T-cell (primary cell): ENCODE results near the gene DDIAS. TPM values are rescaled to one million over a fixed set of nuclear protein-coding genes. Genes with fewer than 3 reads are reported as not detected.

Source experiments
- ATAC-seq, 4 experiments: fragments of 200-7000 bp in 3 of 4; fragments of 150-1000 bp in 1 of 4; cut with Tn5 transposase; replicated peaks in 1 of 4; 1 replicate in 3 of 4; 2 replicates in 1 of 4; pipeline ENCODE4 v1.10.0; 2021; ENCODE audit warnings: moderate library complexity in 3 of 4, mild to moderate bottlenecking in 2 of 4, moderate number of reproducible peaks in 1 of 4
- CTCF ChIA-PET, 2 donors: fragments of 300-600 bp; sonication (Branson Sonifier 250); formaldehyde crosslinking; loops; one replicate each; lab custom pipeline; 2022; ENCODE audit warnings: antibody characterized with exemption in 2 of 2; lab: Charles Lee
- POLR2A ChIA-PET, 2 donors: fragments of 300-600 bp; sonication (Branson Sonifier 250); formaldehyde crosslinking; loops; one replicate each; lab custom pipeline; 2022; ENCODE audit warnings: antibody characterized with exemption in 2 of 2; lab: Charles Lee
- DNase-seq, 35 experiments: peaks; one replicate each; pipeline versions ENCODE4 v3.0.0 to v3.0.0-alpha.2; 2013 to 2023
- H3K27ac ChIP-seq: one replicate; pipeline ENCODE4 v1.5.1; 2013; ENCODE audit warnings: low read length
- H3K27me3 ChIP-seq, 2 experiments: replicated peaks in 1 of 2; 1 replicate in 1 of 2; 2 replicates in 1 of 2; pipeline versions ENCODE4 v1.6.1 to v1.7.0; 2013; ENCODE audit warnings: low read length in 1 of 2, mixed read lengths in 1 of 2; ENCODE audit not compliant: control insufficient read depth in 2 of 2, insufficient read depth in 2 of 2; ENCODE audit errors: extremely low read depth in 1 of 2
- H3K36me3 ChIP-seq, 2 donors: 1 replicate in 1 of 2; 2 replicates in 1 of 2; pipeline versions ENCODE4 v1.6.1 to v1.7.0; 2013; ENCODE audit warnings: low read length in 1 of 2; ENCODE audit not compliant: control insufficient read depth in 2 of 2, insufficient read depth in 1 of 2; ENCODE audit errors: extremely low read depth in 1 of 2
- H3K4me1 ChIP-seq, 2 experiments: 1 replicate in 1 of 2; 2 replicates in 1 of 2; pipeline versions ENCODE4 v1.6.1 to v1.7.0; 2013; ENCODE audit warnings: low read length in 2 of 2, mixed read lengths in 1 of 2; ENCODE audit not compliant: insufficient read depth in 2 of 2, control insufficient read depth in 1 of 2; ENCODE audit errors: extremely low read depth in 1 of 2
- H3K4me3 ChIP-seq, 2 donors: 1 replicate in 1 of 2; 2 replicates in 1 of 2; pipeline versions ENCODE4 v1.5.1 to v1.7.0; 2013; ENCODE audit warnings: mild to moderate bottlenecking in 2 of 2, low read length in 1 of 2, moderate library complexity in 1 of 2; ENCODE audit not compliant: control insufficient read depth in 1 of 2; ENCODE audit errors: extremely low read depth in 1 of 2
- H3K9me3 ChIP-seq: 2 replicates; pipeline ENCODE4 v1.7.0; 2013
- H3K27ac Mint-ChIP-seq, 2 donors: one replicate each; pipeline ENCODE4 v1.8.0; 2020 to 2021; ENCODE audit warnings: mild to moderate bottlenecking in 2 of 2, mixed read lengths in 2 of 2
- H3K27me3 Mint-ChIP-seq, 2 donors: one replicate each; pipeline ENCODE4 v1.8.0; 2021 to 2022; ENCODE audit warnings: mixed read lengths in 2 of 2
- H3K36me3 Mint-ChIP-seq: one replicate; pipeline ENCODE4 v1.8.0; 2021; ENCODE audit warnings: mixed read lengths
- H3K4me1 Mint-ChIP-seq, 3 donors: one replicate each; pipeline ENCODE4 v1.8.0; 2020 to 2022; ENCODE audit warnings: mixed read lengths in 3 of 3, mild to moderate bottlenecking in 1 of 3
- H3K4me3 Mint-ChIP-seq, 3 donors: one replicate each; pipeline ENCODE4 v1.8.0; 2020 to 2022; ENCODE audit warnings: mild to moderate bottlenecking in 3 of 3, mixed read lengths in 3 of 3, moderate library complexity in 3 of 3
- H3K9me3 Mint-ChIP-seq, 3 donors: one replicate each; pipeline ENCODE4 v1.8.0; 2020 to 2022; ENCODE audit warnings: mixed read lengths in 3 of 3
- WGBS: methylation state at CpG from one replicate; pipeline ENCODE4 v1.1.5; 2013; ENCODE audit warnings: missing lambda C conversion rate; ENCODE audit not compliant: insufficient coverage; 5-methylcytosine and 5-hydroxymethylcytosine counted together
- total RNA-seq, 35 experiments: library from RNA in 6 of 35; stranded (reverse) in 6 of 35; fragments of 120-200 nt in 1 of 35; gene quantifications; one replicate each; pipeline versions ENCODE4 v1.2.1 to v1.2.4 and lab custom pipeline; 2013 to 2026

DDIAS gene
- total RNA-seq, 5 donors from 2014 or later (not counting 1 experiment from before 2014, with no cell fraction given) = 0.55 to 1.9 (median 1.3) TPM

DNA sequence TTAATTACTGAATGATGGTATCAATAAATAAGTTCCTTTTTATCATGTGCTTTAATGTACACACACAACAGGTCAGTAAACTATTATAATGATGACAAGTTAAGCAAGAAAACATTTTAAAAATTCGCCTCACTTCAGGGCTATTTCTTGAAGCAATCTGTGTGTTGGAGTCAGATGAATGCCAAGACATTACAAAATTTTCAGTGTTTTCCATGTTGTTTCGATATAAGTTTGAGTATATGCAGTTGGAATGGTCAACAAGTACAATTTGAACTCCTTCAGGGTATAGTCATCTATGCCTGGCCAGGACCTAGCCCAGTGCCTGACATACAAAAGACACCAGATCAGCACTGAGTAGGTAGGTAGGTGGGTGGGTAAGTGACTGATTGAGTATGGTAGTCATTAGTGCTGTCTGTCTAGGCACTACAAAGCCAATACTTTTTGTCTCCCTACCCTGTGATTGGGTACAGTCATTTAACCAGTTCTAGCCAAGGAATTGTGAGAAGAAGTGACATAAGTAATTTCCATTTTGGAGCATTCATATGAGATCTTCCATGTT lies 8.8 kb upstream of the DDIAS start:
- Histone ChIP-seq H3K4me1 (no peaks in the 10 kb centered on the region), H3K4me3 (no peak overlapping the region), H3K27ac (no peak overlapping the region), H3K9me3 (no peaks in the 10 kb centered on the region), H3K27me3 (no peaks in the 10 kb centered on the region), H3K36me3 (no peaks in the 10 kb centered on the region)
- Mint-ChIP-seq H3K36me3 (peaks cover 3% of the 10 kb centered on the region), H3K9me3 (no peaks in the 10 kb centered on the region), H3K4me3 (no peak overlapping the region), H3K27me3 (no peaks in the 10 kb centered on the region), H3K4me1 (peaks cover 16 to 18% (median 16%) of the 10 kb centered on the region in 3 donors), H3K27ac (no peak overlapping the region)
- WGBS = no CpG with 5 or more reads among the region's 2 CpGs
- DNase-seq (no peak), ATAC-seq (no peak)
- CTCF ChIA-PET = interaction anchor here (0.7 to 1.5 kb wide), 5 partner anchors 9 to 26 kb away, joined by 3 to 5 read pairs (median 4); partner anchors contain the start of gene DDIAS (in 1 of the 2)
- POLR2A ChIA-PET = interaction anchor here in 1 of 2 donors (0.6 to 1.0 kb wide), 3 partner anchors 8 to 400 kb away, joined by 3 read pairs; partner anchors contain the start of gene PRCP

DNA sequence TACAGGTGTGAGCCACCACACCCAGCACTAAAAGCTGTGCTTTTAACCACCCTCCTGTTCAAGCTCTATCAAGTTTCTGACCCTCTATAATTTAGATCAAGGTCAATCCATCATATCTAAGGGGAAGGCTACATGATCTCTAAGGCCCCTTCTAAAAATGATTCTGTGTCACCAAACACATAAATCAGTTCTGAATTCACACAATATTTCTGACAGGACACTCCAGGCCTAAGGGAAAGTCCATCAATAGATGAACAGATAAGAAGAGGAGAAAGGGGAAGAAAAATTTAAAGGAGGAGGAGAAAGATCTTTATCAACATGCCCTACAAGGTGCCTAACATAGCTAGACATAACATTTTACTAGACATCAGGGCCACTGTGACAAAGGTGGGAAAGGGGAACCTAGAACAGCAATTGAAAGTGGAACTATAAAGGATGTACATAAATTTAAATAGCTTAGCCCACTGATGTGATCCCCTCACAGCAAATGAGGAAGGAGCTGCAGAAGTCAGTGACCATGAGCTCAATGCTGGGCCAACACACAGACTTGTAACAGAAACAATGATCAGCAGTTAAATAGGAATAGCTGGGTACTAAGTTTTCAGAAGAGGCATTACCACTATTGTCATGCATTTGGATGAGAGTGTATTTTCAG lies 6.0 kb upstream of the DDIAS start:
- Histone ChIP-seq H3K9me3 (no peaks in the 10 kb centered on the region), H3K27ac (no peak overlapping the region), H3K27me3 (no peaks in the 10 kb centered on the region), H3K4me3 (no peak overlapping the region), H3K36me3 (no peaks in the 10 kb centered on the region), H3K4me1 (peaks cover 7 to 21% of the 10 kb centered on the region in 2 experiments)
- no peak for ATAC-seq
- CTCF ChIA-PET = interaction anchor here (1.1 to 1.5 kb wide), 3 partner anchors 21 to 28 kb away, joined by 3 to 4 read pairs (median 4); no protein-coding TSS in a partner anchor
- peaks cover 33 to 38% (median 35%) of the 10 kb centered on the region in 3 donors for H3K4me1 Mint-ChIP-seq
- no peak for DNase-seq
- peaks cover 3% of the 10 kb centered on the region for H3K36me3 Mint-ChIP-seq
- no peak overlapping the region for H3K4me3 Mint-ChIP-seq
- no peaks in the 10 kb centered on the region for H3K9me3 Mint-ChIP-seq
- H3K27ac Mint-ChIP-seq = peak overlapping the region in 1 of 2 donors; percentile 1
- H3K27me3 Mint-ChIP-seq = no peaks in the 10 kb centered on the region
- POLR2A ChIA-PET = interaction anchor here in 1 of 2 donors (0.7 kb wide), 1 partner anchor 54 kb away, joined by 3 read pairs; no protein-coding TSS in a partner anchor

DNA sequence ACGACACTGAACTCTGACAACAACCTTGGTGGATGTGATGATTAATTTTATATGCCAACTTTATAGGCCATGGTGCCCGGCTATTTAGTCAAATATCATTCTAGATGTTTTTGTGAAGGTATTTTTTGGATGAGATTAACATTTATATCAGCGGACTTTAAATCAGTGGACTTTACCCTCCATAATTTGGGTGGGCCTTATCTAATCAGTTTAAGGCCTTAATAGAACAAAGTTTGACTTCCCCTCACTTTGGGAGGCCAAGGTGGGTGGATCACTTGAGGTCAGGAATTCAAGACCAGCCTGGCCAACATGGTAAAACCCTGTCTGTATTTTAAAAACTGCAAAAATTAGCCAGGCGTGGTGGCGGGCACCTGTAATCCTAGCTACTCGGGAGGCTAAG lies 5.4 kb upstream of the DDIAS start:
- H3K27ac Mint-ChIP-seq = no peak overlapping the region
- H3K4me3 Mint-ChIP-seq = no peak overlapping the region
- 92% methylated on average over 2 of the region's 6 CpGs for WGBS
- DNase-seq (no peak), ATAC-seq (no peak)
- H3K9me3 Mint-ChIP-seq = no peaks in the 10 kb centered on the region
- ChIA-PET CTCF (interaction anchor here (0.6 to 1.5 kb wide), 5 partner anchors 22 to 283 kb away, joined by 3 to 4 read pairs (median 4); no protein-coding TSS in a partner anchor), POLR2A (no interaction called here)
- H3K36me3 Mint-ChIP-seq = peaks cover 3% of the 10 kb centered on the region
- H3K4me1 Mint-ChIP-seq = peaks cover 36 to 40% (median 39%) of the 10 kb centered on the region in 3 donors
- Histone ChIP-seq H3K27ac (no peak overlapping the region), H3K36me3 (no peaks in the 10 kb centered on the region), H3K9me3 (no peaks in the 10 kb centered on the region), H3K4me3 (no peak overlapping the region), H3K27me3 (no peaks in the 10 kb centered on the region), H3K4me1 (peaks cover 7 to 26% of the 10 kb centered on the region in 2 experiments)
- no peaks in the 10 kb centered on the region for H3K27me3 Mint-ChIP-seq

DNA sequence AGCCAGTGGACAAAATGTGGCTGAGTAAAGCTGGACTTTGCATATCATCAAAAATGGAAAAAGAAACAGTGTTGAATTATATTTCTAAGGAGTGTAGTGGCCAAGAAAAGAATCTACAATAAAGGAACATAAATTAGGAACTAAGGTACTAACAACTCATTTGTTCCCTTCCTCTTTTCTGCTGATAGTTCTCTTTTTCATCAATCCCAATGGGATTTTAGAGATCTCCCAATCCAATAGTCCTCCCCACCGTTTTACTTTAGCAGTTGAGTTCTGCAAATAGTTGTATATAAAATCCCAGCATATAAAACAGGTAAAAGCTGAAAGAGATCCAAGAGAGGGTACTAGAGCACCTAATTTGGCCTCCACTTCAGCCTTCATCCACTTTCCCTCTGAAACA lies 3.3 kb upstream of the DDIAS start:
- H3K4me1 ChIP-seq = peaks cover 13 to 34% of the 10 kb centered on the region in 2 experiments
- H3K36me3 Mint-ChIP-seq = peaks cover 3% of the 10 kb centered on the region
- WGBS = no CpG with 5 or more reads among the region's 1 CpG
- no peaks in the 10 kb centered on the region for H3K9me3 ChIP-seq
- no peaks in the 10 kb centered on the region for H3K27me3 ChIP-seq
- no peak overlapping the region for H3K4me3 ChIP-seq
- H3K36me3 ChIP-seq = no peaks in the 10 kb centered on the region
- no peak for DNase-seq
- H3K4me1 Mint-ChIP-seq = peaks cover 47 to 54% (median 48%) of the 10 kb centered on the region in 3 donors
- ChIA-PET CTCF (no interaction called here), POLR2A (no interaction called here)
- H3K9me3 Mint-ChIP-seq = no peaks in the 10 kb centered on the region
- no peak overlapping the region for H3K27ac Mint-ChIP-seq
- ATAC-seq = no peak
- no peak overlapping the region for H3K4me3 Mint-ChIP-seq
- H3K27ac ChIP-seq = no peak overlapping the region
- H3K27me3 Mint-ChIP-seq = no peaks in the 10 kb centered on the region

DNA sequence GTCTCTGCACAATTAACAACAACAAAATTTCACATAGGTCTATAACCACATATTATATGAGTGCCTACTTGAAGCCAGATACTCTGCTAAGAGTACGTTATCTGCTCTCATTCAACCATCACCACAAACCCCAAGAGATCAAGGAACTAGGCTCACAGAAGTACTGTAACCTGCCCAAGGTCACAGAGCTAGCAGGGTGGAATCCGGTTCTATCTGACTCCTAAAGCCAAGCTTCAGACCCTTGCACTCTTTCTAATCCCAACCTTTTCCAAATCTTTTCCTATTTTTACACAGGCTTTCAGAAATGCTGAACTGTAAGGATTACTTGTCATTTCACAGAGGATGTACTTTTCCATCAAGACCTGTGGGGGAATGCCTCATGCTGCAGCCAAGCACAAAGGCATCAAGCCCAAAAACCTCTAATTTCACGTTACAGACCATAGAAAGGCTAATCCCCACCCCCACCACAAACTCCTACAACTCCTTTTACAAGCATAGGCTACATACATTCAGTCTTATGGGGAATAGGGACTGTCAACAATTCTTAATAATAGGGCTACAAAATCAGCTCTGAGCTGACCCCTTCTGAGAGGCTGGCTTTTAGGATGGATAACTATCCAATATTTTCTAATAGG lies 2.2 kb upstream of the DDIAS start:
- ATAC-seq (peak in 1 of 4 experiments; percentile 23), DNase-seq (peak in 22 of 35 experiments; percentile 6 to 61 (median 23))
- H3K27me3 Mint-ChIP-seq = no peaks in the 10 kb centered on the region
- ChIA-PET POLR2A (interaction anchor here (0.6 to 2.9 kb wide), 3 partner anchors 142 to 259 kb away, joined by 3 to 39 read pairs (median 4); partner anchors contain the start of gene PCF11 (in 1 of the 2)), CTCF (interaction anchor here (0.6 to 4.3 kb wide), 4 partner anchors 28 to 257 kb away, joined by 3 to 42 read pairs (median 8); partner anchors contain the start of gene PCF11 (in 1 of the 2))
- no peak overlapping the region for H3K27ac ChIP-seq
- no peaks in the 10 kb centered on the region for H3K36me3 ChIP-seq
- peak overlapping the region in 1 of 2 donors; percentile 2 for H3K4me3 ChIP-seq
- H3K36me3 Mint-ChIP-seq = peaks cover 3% of the 10 kb centered on the region
- 10% methylated on average over 1 of the region's 3 CpGs for WGBS
- H3K4me1 ChIP-seq = peaks cover 13 to 34% of the 10 kb centered on the region in 2 experiments
- no peaks in the 10 kb centered on the region for H3K9me3 Mint-ChIP-seq
- H3K4me3 Mint-ChIP-seq = peak overlapping the region; percentile 88 to 99 (median 97)
- H3K27ac Mint-ChIP-seq = peak overlapping the region; percentile 98
- H3K9me3 ChIP-seq = no peaks in the 10 kb centered on the region
- H3K27me3 ChIP-seq = no peaks in the 10 kb centered on the region
- H3K4me1 Mint-ChIP-seq = peaks cover 47 to 54% (median 48%) of the 10 kb centered on the region in 3 donors

DNA sequence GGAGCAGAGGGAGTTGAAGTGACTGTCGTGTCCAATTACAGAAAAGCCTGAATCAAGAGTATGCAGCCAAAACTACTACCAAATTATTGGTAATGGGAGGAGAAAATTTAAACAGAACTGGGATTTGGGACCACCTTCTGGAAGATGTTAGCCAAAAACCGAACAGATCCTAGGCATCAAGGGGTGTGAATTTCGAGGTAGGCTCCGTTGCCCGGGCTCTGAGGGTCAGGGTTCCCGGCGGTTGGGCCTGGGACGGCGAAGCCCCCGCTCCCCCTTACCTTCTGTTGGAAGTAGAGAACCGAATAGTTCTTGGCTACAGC lies 1.6 kb upstream of the DDIAS start:
- H3K9me3 Mint-ChIP-seq = no peaks in the 10 kb centered on the region
- peaks cover 47 to 54% (median 48%) of the 10 kb centered on the region in 3 donors for H3K4me1 Mint-ChIP-seq
- no peak for DNase-seq

More for the DNA sequence above, 1.6 kb upstream of the DDIAS start:
- Histone ChIP-seq H3K4me3 (peak overlapping the region; percentile 89 to 92), H3K27me3 (no peaks in the 10 kb centered on the region), H3K4me1 (peaks cover 13 to 34% of the 10 kb centered on the region in 2 experiments), H3K36me3 (no peaks in the 10 kb centered on the region), H3K9me3 (no peaks in the 10 kb centered on the region), H3K27ac (peak overlapping the region; percentile 98)
- ATAC-seq = no peak
- ChIA-PET CTCF (interaction anchor here (0.6 to 4.3 kb wide), 12 partner anchors 13 to 393 kb away, joined by 3 to 42 read pairs (median 4); partner anchors contain the start of genes CCDC90B (in 1 of the 2) and PCF11 (in 1 of the 2)), POLR2A (interaction anchor here (0.5 to 3.2 kb wide), 14 partner anchors 8 to 386 kb away, joined by 3 to 39 read pairs (median 4); partner anchors contain the start of genes ANKRD42 (in 1 of the 2), CCDC90B (in 1 of the 2), PCF11 (in 1 of the 2) and RAB30 (in 1 of the 2))
- H3K36me3 Mint-ChIP-seq = peaks cover 3% of the 10 kb centered on the region
- no peaks in the 10 kb centered on the region for H3K27me3 Mint-ChIP-seq
- no CpG with 5 or more reads among the region's 11 CpGs for WGBS
- H3K27ac Mint-ChIP-seq = peak overlapping the region; percentile 98
- peak overlapping the region; percentile 88 to 99 (median 97) for H3K4me3 Mint-ChIP-seq
